GM21825 (cell line): ENCODE results near the gene PHRF1.
A peak's percentile ranks its signal among the peaks of the same experiment; 100 is the strongest.
"Not testable (repeated sequence)": the region's sequence is repeated elsewhere in the genome, so short reads cannot be mapped to it uniquely, and the experiment has no call there.

Experiments used
- ATAC-seq: cut with Tn5 transposase; IDR thresholded peaks from one replicate; pipeline ENCODE4 v1.9.1; 2021; ENCODE audit warnings: mild to moderate bottlenecking, moderate library complexity; ENCODE audit not compliant: unreplicated experiment

Gene PHRF1

DNA sequence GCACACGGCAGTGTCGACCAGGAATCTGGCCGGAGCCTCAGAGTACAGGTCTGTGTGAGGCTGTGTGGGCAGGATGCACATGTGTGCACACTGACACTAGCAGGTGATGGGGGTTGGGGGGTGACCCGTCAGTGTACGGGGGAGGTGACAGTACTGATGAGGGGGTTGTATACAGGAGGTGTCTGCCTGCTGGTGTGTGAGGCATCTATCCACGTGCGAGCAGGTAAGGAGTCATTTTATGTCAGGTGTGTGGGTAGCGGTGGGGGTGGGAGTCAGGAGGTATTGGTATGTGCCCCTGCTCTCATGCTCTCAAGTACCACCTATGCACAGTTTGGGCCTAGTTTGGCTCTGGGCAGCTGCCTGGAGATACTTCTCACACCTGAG lies 4.5 kb upstream of the PHRF1 start:
- ATAC-seq = no peak

- no peak for ATAC-seq
These were observed 3.0 kb upstream of the PHRF1 start for GRCh38 chr11:573146-573759.

GRCh38 chr11:574031-574570 lies 2.2 kb upstream of the PHRF1 start:
- ATAC-seq = not testable (repeated sequence)

- ATAC-seq = peak; percentile 1
These were observed 1.5 kb upstream of the PHRF1 start for GRCh38 chr11:574632-575312.

DNA sequence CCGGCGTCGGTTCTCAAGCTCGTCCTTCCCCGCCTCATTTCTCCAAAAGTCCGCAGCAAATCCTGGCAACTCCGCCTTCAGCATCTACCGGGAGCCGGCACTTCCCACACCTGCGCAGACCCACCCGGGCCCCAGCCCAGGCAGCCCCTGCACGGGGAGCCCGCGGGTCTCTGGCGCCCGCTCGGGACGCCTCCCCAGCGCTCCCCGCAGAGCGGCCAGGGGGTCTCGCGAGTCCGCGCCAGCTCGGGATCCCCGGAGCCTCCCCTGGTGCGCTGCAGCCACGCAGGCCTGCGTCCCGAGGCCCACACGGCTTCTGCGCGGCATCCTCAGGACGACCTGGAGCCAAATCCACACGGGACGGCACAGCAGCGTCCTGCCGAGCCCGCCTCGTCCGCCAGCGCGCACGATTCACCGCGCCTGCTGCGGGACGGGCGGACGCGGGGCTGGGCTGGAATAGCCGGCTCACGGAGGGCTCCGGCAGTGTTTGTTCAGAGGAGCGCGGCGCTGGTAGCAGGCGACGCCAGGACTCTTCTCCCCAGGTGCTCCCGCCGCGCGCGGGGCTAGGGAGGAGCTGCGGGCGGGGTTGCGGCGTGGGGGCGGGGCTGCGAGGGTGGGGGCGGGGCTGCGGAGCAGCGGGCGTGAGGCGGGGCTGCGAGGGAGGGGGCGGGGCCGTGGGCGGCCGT lies 816 bp upstream of the PHRF1 start:
- ATAC-seq = peak; percentile 40

DNA sequence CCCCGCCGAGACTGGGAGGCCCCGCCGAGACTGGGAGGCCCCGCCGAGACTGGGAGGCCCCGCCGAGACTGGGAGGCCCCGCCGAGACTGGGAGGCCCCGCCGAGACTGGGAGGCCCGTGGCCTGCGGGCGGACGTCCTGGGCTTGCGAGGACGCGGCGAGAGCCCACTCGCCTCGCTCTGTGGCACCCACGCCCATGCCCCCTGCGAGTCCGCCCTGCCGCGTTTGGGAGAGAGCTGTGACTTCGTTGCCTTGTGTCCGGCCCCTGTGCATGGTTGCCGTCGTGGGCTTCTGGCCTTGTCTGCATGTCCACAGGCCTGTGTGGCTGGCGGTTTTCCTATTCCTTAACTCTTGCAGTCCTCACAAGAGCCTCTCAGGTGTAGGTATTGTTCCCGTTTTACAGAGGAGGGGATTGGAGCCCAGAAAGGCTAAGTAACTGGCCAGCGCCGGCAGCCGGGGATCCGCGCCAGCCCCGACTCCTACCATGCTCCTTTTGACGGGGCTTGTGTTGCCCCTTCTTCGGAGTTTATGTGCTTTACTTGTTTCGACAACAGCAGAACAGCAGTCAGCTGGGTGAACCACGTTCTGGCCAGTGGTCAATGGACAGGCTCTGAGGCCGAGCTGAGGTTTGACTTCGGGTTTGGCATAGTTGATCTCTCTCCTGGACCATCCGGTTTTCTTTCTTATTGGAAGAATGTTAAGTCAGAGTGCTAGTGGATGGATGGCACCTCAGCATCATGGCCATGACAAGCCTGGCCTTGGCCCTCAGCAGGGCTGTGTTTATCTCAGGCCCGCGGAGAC lies 741 bp downstream of the PHRF1 start:
- no peak for ATAC-seq

GRCh38 chr11:577611-577894 lies 1.3 kb downstream of the PHRF1 start:
- no peak for ATAC-seq

DNA sequence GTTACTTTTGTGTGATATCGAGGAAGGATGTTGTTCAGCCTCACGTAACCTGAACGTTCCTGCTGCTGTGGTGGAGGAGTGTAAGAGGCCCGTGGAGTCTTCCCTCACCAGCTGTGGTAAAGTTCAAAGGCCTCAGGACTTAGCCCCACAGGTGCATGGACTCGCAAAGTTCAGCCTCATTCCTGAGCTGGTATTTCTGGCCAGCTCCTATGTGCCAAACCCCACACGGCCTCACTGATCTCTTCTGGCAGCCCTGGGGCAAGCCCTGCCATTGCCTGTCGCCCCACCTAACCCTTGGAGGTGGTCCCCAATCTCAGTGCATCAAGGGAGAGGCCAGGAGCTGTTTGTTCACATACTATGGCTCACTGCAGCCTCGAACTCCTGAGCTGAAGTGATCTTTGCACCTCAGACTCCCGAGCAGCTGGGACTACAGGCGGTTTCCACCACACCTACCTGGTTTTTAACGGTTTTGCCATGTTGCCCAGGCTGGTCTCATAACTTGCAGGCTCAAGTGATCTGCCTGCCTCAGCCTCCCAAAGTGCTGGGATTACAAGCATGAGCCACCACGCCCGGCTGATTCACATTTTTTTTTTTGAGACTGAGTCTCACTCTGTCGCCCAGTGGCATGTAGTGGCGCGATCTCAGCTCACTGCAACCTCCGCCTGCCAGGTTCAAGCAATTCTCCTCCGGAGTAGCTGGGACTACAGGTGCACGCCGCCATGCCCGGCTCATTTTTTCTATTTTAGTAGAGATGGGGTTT lies 2.2 kb downstream of the PHRF1 start:
- no peak for ATAC-seq

- ATAC-seq = no peak
These were observed 3.7 kb downstream of the PHRF1 start for GRCh38 chr11:579830-580601.

- ATAC-seq = no peak
These were observed 5.1 kb downstream of the PHRF1 start for GRCh38 chr11:581342-581741.

- ATAC-seq = no peak
These were observed 5.5 kb downstream of the PHRF1 start for GRCh38 chr11:581752-582151.

- ATAC-seq = no peak
These were observed 8.0 kb downstream of the PHRF1 start for GRCh38 chr11:584287-584686.

DNA sequence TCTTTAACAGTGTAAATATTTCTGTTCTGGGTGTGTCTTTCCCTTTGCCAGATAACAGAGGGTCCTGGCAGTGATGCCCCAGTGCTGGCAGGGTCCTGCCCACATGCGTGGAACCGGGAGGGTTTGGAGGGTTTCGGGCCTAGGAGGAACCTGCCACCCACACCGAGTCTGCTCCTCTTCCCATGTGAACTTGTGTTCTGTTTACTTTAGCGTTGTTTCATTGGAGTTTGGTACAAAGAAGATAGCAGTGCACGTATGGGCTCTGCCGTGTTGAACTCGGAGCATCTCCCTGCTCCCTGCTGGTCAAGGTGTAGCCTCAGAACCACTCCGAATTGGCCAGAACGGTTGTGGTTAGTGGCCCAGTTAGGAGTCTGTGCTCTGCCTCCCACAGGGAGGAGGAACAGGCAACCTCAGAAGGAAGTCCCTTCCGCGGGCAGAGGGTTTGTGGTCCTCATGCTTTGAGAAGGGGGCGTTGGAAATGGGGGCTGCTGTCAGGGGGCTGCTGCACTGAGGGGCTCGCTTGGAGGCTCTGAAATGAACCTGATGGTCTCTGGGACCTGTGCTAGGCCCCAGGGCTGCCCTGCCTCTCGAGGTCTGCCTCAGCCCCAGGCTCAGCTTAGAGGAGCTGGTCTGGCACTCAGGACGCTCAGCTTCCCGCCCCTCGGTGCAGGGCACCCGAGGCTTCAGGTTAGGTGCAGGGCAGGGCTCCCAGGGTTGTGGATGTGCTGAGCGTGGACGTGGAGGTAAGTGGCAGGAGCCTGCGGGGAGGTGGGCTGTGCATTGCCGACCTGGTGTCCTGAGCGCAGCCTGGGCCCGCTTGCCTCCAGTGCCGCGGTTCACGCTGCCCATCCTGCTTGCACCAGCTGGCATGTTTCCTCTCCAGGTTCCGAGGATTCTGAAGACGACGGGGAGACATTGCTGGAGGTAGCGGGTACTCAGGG lies 10.4 kb downstream of the PHRF1 start:
- ATAC-seq = no peak

GRCh38 chr11:587546-587945 lies 11.3 kb downstream of the PHRF1 start:
- ATAC-seq = no peak

DNA sequence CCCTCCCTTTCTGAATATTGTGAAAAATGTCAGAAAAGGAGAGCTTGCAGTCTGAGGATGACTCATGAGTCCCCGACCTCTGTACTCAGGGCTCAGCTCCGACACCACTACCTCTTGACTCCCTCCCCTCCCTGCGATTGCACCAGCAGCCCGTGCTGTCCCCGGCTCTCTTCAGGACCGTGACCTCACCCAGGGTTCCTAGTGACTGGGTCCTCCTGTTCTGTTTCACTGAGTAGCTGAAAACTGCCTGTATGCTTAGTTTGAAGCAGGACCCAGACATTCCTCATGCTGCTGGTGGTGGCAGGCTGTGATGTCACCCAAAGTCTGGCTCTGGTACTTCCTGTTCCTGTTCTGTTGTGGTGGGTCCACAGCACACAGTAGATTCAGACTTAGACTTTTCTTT lies 11.7 kb downstream of the PHRF1 start:
- no peak for ATAC-seq

DNA sequence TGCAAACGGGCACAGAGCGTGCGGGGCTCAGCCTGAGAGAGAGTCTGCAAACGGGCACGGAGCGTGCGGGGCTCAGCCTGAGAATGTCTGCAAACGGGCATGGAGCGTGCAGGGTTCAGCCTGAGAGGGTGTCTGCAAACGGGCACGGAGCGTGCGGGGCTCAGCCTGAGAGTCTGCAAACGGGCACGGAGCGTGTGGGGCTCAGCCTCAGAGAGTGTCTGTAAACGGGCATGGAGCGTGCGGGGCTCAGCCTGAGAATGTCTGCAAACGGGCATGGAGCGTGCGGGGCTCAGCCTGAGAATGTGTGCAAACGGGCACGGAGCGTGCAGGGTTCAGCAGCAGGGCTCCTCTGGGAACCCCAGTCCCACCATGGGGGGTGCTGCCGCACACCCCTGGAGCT lies 13.5 kb downstream of the PHRF1 start:
- no peak for ATAC-seq

GRCh38 chr11:590997-591396 lies 14.7 kb downstream of the PHRF1 start:
- ATAC-seq = no peak

GRCh38 chr11:592501-592900 lies 16.2 kb downstream of the PHRF1 start:
- no peak for ATAC-seq

- ATAC-seq = no peak
These were observed 16.6 kb downstream of the PHRF1 start for GRCh38 chr11:592918-593317.
